Dermis microvascular lymphatic vessel endothelial cell (primary cell): ENCODE results near the gene C6orf47. TPM values are rescaled to one million over a fixed set of nuclear protein-coding genes. Genes with fewer than 3 reads are reported as not detected.

Source experiments
- DNase-seq, 2 donors: peaks; one replicate each; pipeline versions ENCODE4 v3.0.0 to v3.0.0-alpha.2; 2010; ENCODE audit warnings: low read depth in 2 of 2
- total RNA-seq: library from RNA; depleted of rRNA; stranded (reverse); fragments of >200 nt; gene quantifications from 2 replicates; pipeline ENCODE4 v1.2.1, GENCODE V29; 2014

The C6orf47 gene
- total RNA-seq, 1 donor from 2014 or later = 15.8 TPM

GRCh38 chr6:31661262-31662123, 915 bp upstream of the C6orf47 start:
- no peak for DNase-seq

- DNase-seq = peak in 1 of 2 donors; percentile 37
These were observed 763 bp downstream of the C6orf47 start for GRCh38 chr6:31659649-31660380.

GRCh38 chr6:31658983-31659648, 1.5 kb downstream of the C6orf47 start:
- DNase-seq = no peak

- DNase-seq = no peak
These were observed 2.4 kb downstream of the C6orf47 start for GRCh38 chr6:31658158-31658688.

DNA sequence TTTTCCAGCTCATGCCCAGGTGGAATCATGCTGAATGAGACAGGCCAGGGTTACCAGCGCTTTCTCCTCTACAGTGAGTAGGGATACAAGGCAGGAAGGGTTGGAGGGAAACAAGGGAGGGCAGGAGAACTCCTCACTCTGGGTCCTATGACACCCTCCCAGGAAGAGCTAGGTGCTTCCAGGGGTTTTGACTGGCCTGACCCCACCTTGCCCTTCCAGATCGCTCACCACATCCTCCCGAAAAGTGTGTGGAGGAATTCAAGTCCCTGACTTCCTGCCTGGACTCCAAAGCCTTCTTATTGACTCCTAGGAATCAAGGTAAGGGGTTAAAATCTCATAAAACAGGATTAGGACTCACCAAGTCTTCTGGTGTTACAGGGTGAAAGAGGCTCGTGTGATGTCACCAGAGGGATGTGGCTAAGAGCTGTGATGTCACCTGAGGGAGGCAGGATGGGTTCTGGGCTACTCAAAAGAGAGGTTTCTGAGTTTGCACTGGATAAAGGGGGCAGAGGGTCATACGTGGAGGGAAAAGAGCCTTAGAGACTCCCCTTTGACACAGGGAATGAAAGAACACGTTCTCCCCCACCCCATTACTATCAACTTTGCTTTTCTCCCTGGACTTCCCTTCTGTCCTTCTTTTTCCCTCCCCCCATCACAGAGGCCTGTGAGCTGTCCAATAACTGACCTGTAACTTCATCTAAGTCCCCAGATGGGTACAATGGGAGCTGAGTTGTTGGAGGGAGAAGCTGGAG, 3.0 kb downstream of the C6orf47 start:
- DNase-seq = no peak

DNA sequence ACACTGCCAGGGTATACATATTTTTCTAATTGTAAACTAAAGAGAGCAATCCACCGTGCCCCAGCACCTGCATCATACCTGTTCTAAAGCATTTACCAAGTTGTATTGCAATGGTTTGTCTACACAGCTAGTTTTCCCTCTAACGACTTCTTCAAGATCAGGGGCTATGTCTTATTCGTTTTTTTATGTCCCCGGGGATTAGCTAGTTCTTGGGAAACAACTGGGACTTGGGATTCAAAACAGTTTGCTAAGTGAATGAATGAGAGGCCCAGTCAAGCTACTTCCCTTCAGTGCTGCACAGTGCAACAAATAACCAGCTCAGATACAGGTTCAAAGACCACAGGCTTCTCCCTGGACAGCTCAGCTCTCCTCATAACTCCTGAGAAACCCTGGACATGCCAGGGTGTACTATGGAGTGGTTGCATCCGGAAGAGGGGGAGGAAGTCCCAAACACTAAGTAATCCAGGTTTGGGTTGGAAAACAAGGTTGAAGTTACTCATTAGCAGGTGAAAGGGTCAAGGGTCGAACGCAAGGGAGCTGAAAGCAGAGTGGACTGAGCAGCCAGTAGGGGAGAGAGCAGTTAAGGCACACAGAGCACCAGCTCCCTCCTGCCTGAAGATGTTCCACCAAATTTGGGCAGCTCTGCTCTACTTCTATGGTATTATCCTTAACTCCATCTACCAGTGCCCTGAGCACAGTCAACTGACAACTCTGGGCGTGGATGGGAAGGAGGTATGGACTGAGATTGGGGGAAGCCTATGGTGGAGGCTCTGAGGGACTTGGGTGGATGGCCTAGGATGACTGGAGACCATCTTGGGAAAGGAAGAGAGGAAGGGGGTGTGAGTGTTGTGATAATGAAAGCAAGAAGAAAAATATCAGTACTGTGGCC, 5.0 kb downstream of the C6orf47 start, which contains the start of gene APOM:
APOM (plus strand) TSS at position 546 of the 889 bp plus-strand sequence; CDS start at position 619, 73 bp downstream.
- DNase-seq = no peak

GRCh38 chr6:31654574-31655348, 5.8 kb downstream of the C6orf47 start:
- no peak for DNase-seq

DNA sequence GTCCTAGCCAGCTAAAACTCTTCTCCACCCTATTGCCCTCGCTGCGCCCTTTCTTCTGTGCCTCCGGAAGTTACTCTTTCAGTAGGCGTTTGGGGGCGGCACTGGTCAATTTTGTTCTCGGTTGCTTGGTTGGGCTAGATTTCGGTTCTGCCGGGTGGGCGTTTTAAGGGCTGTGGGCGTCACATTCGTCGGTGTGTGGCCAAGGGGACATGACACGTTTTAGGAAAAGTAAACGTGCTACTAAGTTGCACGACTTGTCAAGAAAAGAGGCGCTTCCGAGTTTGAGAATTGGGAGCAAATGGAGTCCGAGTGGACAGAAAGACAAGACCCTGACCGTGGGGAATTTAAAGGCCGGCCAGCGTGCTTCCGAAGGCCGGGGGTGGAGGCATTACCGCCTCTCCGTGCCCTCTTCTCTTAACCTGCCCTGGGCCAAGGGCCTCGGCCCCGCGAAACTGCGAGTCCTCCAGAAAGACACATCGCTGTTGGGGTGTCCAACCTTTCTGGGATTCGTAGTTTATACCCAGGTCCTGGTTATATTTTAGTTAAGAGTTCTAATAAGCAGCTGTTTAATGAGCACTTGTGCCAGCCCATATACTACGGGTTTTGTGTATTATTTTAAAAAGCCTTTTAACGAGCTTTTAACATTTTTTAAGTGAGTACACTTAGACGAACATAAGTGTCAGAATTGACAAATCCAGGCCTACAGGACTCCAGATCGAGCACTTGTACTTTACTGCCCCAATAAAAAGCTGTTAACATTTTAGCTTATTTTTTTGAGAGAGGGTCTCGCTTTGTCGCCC, 7.5 kb downstream of the C6orf47 start:
- DNase-seq = peak; percentile 87 to 93

DNA sequence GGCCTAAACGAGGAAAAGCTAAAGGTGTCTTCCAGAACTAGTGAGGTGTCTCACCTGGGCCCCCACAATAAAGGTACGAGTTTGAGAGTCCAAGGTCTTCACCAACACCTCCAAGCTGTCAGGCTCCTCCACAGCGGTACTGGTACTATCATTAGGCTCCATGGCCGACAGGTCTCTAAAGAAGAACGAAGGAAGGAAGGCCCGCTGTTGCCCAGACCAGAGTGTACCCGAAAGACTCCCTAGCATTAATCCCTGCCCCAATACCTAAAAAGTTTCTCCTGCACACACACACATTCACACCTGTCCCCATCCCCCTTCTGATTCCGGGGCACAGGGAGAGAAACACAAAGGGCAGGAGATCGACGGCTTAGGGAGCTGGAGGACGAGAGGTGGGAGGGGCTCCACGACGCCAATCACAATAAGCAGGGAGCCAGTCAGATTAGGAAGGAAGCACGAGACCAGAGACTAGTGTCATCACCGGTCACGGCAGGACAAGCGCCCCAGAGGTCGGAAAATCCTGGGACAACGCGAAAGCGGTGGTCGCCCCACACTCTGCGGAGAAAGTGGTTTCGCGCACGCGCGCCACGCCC, 8.9 kb downstream of the C6orf47 start:
- DNase-seq = peak; percentile 92 to 93

DNA sequence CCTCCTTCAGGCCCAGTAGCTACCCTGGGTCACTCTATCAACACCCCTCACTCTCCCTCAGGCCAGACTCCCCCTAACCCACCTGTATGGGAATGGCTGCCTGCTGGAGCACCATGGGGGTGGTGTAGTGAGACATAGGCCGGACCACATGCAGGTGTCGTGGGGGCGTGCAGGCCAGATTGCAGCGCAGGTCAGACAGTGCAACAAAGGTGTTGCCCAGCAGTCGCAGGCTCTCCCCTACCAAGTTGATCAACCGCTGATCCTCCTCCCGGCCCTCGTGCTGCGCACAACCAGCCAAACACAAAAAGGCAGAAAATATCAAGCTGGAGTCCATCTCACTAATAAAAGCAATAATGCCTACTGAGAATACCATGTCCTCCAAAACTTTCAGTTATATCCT, 15.3 kb downstream of the C6orf47 start:
- DNase-seq = no peak

- DNase-seq = no peak
These were observed 16.6 kb downstream of the C6orf47 start for GRCh38 chr6:31643818-31644454.

DNA sequence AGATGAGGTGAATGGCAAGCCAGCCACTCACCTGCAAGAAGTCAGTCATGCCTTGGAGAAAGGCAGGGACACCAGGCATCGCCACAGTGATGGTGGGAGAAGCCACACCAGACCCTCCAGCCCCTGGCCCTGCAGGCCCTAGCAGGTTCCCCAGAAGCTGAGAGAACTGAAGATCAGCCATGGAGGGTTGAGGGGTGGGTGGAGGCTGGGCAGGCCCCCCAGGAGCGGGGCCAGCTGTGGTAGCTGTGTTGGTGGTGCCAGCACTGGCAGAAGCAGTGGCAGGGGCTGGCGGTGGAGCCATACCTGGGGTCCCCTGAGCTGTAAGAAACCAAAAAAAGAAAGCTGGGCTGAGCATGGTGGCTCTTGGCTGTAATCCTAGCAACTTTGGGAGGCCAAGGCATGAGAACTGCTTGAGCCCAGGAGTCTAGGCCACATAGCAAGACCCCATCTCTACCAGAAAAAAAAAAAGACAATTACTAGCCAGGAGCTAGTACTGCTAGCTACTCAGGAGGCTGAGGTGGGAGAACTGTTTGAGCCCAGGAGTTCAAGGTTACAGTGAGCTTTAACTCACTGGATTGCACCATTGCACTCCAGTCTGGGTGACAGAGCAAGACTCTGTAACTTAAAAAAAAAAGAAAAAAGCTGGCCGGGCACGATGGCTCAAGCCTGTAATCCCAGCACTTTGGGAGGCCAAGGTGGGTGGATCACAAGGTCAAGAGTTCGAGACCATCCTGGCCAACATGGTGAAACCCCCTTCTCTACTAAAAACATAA, 17.6 kb downstream of the C6orf47 start:
- DNase-seq = no peak

DNA sequence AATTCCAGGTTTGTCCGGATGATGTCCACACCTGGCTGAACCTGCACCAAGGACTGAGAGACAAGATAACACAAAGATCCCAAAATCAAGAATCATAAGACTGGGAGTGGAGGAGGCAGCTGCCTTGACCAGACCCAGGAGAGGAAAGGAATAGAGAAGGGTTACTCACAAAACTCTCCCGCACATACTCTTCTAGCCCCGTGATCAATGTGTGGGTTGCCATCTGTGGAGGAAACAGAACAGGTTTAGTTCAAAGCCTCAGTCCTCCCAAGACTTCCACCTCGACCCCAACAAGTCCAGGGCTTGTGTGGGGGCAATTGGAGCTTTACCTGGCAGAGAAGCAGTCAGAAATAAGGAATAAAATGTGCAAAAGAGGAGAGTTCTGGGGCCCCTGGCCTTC, 19.2 kb downstream of the C6orf47 start:
- no peak for DNase-seq

DNA sequence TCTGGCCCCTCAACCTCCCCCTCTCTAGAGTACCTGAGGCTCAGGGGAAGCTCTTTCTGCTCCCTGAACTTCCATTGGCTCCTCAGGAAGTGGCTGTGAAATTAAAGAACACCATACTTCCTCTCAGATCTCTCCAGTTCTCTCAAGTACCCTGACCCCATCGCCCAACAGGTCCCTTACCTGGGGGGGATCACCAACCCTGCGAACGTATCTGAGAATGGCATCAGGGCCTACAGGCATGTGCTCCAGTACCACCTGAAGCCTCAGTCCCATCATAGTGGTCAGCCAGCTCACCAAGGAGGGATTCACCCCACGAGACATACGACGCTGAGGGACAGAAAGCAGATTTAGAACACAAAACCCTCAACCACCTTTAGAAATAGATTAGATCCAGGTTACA, 20.0 kb downstream of the C6orf47 start:
- DNase-seq = no peak

- DNase-seq = peak in 1 of 2 donors; percentile 34
These were observed 21.1 kb downstream of the C6orf47 start for GRCh38 chr6:31639449-31639861.

- DNase-seq = no peak
These were observed 21.5 kb downstream of the C6orf47 start for GRCh38 chr6:31639043-31639442.
